Bone marrow (tissue), 2 donors: ENCODE data around the gene DIP2A.
"Not testable (repeated sequence)": the region's sequence is repeated elsewhere in the genome, so short reads cannot be mapped to it uniquely, and the experiment has no call there.

Experiments
- DNase-seq, 2 donors: peaks; one replicate each; lab custom pipeline; 2025; lab: John Stamatoyannopoulos, UW

Gene DIP2A

DNA sequence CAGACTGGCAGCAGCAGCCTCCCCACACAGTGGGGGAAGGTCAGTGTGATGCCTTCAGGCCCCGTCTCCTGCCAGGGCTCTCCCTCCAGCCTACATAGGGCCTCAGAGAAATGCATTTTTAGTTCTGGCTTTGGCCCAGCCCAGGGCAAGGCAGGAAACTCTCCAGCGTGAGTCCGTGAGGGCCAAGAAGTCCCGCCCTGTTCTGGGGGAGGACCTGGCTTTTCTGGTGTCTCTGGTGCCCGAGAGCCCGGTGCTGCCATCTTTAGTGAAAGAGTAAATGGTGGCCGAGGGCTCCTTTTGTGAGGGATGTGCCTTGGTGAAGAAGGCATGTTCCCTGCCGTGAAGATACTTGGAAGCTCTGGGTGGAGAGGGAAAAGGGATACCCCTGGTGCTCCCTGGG is 14.8 kb upstream of the DIP2A start:
- no peak for DNase-seq

DNA sequence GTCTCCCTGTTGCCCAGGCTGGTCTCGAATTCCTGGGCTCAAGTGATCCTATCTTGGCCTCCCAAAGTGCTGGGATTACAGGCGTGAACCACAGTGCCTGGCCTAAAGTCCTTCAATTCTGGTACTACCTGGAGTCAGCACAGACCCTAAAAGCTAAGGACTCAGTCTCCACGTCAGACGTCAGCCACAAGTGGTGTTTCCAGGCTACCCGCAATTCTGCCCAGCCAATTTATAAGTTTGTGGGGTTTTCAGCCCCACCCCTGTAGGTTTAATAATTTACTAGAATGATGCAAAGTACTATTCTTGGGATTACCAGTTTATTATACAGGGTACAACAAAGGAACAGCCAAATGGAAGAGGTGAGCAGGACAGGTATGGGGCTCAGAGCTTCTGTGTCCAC is 10.6 kb upstream of the DIP2A start:
- DNase-seq: no peak

DNA sequence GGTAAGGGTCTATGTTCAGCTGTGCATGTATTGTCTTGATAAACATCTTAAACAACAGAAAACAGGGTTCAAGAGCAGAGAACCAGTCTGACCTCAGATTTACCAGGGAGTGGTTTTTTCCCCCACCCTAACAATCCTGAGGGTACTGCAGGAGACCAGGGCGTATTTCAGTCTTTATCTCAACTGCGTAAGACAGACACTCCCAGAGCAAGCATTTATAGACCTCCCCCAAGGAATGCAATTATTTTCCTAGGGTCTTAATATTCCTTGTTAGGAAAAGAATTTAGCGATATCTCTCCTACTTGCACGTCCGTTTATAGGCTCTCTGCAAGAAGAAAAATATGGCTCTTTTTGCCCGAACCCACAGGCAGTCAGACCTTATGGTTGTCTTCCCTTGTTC is 9.8 kb upstream of the DIP2A start:
- DNase-seq: not testable (repeated sequence)

DNA sequence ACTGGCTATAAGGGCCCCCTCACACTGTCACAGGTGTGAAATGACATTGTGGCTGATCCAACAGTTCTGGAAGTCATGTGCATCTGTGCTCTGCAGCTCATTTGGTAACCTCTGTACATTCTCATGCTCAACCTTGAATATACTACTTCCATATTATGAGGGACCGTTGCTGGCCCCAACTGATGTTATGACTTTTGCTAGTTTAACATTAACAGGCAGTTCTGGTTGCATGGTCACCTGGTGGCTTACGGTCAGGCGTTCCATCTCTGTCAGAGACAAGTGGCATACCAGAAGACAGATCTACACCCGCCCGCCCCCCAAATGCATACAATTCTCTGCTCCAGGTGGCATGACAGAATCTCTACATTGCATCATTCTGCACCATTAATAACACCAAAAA is 6.0 kb upstream of the DIP2A start:
- DNase-seq: no peak

DNA sequence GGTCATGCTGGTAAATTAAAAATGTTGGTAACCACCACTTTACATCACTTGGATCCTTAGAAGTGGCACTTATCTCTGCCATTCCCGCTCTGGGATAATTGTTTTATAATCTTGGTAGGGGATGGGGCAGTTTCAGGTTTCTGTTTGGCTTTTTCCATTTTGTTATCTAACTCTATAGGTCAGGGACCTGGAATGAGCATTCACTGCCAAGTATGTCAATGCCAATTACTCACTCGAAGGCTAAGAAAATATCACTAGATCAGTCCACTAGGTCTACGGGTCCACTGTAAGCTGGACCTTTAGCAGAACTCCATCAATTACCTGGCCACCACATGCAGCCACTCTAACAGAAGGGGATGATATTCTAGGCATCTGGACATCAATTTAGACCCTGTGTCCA is 4.5 kb upstream of the DIP2A start:
- DNase-seq: no peak

DNA sequence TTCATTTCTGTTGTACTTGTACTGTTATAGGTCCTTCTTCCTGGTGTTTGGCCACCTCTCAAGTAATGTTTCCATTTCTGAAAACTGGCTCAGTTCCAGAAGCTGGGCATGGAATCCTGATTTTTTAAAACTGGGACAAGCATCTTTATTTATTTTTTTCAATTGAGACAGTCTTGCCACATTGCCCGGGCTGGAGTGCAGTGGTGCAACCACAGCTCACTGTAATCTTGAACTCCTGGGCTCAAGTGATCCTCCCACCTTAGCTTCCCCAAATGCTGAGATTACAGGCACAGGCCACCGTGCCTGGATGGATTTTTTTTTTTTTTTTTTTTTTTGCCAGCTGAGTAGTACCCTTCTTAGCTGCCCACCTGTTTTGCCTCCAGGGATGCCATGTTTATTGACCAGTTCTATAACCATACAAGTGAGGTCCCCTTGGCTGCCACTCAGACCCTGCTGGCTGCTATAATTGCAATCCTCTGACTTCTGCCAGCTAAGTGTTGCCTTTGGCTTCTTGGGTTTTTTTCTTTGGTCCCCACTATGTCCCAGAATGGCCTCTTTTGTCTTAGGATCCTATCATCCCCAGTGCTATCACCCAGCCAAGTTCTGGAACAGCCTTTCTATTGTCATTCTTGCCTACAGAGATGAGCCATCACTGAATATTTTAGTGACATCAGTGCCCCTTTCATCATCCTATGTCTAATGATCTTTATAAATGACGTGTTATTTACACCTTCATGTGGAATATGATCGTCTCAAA is 3.9 kb upstream of the DIP2A start:
- no peak for DNase-seq

DNA sequence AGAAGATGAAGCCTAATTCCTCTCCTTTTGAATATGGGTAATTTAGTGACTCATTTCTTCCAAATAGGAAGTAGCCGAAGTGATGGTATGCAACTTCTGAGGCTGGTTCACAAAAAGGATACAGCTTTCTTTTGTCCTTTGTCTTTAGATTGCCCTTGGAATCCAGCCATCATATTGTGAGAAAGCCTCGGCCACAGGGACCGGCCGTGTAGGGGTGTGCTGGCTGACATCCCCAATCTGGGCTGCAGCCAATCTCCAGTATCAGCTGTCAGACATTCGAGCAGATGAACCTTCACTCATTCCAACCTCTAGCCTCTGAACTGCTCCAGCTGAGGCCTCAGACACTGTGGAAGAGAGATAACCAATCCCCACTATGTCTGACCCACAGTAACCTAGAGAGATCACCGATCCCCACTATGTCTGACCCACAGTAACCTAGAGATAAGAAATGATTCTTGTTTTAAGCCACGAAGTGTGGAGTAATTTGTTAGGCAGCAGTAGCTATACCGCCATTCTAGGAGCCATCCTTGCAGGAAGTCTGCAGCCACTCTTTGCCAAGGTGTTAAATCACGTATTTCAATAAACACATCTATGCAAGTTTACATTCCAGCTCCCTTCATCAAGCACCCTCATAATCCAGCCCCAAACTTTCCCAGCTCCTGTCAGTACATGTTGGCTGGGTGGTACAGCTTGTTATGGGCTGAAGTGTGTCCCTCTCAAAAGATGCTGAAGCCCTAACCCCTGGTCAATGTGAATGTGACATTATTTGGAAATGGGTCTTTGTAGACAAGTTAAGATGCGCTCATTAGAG is 2.9 kb upstream of the DIP2A start:
- no peak for DNase-seq

DNA sequence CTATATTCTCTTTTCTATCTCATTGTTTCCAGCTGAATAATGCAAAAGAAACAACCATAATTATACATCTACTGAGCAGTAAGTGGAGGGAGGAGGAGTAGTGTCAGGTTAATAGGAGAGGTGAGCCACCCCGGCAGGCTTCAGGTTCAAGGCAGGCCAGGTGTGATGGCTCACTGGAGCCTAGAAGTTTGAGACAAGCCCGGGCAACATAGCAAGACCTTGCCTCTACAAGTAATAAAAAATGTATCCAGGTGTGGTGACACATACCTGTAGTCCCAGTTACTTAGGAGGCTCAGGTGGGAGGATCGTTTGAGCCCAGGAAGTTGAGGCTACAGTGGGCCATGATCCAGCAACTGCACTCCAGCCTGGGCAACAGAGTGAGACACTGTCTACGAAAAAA is 1.9 kb upstream of the DIP2A start:
- DNase-seq: no peak

DNA sequence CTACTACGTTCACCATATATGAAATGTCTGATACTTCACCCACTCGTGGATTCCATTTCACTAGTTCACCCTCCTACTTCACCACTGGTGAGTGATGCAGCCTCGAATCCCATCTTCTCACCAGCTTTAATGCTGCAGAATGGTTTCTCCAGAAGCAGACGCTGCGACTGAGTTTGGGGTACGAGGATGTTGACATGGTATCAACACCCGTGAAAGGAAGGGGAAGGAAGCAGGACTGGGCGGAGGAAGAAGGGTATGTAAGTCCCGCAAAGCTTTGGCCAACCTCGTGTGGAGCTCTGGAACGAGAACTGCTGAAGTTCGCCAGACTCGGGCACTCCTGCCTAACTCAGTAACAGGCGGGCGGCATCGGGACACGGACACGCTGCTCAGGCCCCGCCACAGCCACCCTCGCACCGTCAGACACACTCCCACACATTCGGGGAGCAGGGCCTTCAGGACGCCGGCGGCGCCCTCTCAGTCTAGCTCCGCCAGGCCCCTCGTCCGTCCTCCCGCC is 833 bp upstream of the DIP2A start:
- peak in 1 of 2 donors; percentile 58 for DNase-seq

DNA sequence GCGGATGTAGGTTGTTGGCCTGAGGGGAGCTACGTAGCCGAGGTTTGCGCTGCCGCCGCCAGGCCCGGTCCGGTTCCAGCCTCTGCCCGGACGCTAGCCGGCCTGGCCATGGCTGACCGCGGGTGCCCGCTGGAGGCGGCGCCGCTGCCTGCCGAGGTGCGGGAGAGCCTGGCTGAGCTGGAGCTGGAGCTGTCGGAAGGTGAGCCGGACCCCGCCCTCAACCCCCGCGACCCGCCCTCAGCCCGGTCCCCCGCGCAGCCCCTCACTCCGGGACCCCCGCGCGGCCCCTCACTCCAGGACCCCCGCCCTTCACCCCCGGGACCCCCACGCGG is 299 bp downstream of the DIP2A start:
- DNase-seq: peak in 1 of 2 donors; percentile 72

DNA sequence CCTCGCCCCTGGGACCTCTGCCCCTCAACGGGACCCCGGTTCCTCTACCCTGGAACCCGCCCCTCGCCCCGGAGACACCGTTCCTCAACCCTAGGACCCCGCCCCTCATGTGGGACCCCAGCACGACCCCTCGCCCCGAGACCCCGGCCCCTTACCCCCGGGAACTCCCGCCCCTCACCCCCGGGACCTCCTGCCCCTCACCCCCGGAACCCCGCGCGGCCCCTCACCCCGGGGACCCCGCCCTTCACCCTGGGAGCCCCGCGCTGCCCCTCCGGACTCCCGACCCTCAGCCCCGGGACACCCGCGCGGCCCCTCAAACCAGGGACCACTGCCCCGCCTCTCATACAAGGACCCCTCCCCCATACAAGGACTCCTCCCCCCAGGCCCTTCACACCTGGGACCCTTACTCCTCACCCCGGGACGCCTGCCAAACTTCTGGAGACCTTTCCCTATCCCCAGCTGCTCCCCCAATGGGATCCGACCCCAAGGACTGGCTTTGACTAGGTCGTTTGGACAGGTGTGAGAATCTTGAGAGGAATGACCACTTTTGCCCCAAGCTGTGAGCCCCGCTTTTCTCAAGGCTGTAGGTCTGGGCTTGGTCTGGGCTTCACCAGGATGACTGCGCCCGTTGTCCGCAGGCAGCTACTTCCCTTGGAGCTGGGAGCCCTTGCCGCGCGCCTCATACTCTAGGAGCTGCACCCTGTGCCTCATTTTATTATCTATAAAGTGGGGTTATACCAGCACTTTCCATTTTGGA is 843 bp downstream of the DIP2A start:
- peak in 1 of 2 donors; percentile 5 for DNase-seq

DNA sequence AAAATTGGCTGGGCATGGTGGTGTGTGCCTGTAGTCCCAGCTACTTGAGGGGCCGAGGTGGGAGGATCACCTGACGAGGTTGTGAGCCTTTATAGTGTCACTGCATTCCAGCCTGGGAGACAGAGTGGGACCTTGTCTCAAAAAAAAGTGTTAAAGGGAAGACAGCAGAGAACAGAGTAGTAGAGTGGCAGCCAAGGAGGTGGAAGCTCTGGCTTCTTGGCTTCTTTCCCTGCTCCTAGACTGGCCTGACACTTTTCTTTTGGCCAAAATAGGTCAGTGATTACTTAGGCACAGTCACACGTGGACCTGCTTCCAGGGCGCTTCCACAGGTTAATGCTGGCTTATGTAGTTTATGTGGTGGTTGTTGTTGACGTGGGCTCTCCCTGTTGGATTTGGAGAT is 3.2 kb downstream of the DIP2A start:
- DNase-seq: no peak

DNA sequence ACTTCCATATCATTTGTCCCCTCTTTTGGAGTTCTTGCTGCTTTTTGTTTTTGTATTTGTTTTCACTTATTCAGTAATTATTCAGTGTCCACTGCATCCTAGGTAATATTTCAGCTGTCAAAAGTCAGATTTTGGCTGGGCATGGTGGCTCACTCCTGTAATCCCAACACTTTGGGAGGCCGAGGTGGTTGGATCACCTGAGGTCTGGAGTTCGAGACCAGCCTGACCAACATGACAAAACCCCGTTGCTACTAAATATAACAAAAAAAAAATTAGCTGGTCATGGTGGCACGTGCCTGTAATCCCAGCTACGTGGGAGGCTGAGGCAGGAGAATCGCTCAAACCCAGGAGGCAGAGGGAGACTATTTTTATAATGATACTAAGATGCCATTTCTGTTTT is 6.5 kb downstream of the DIP2A start:
- not testable (repeated sequence) for DNase-seq

DNA sequence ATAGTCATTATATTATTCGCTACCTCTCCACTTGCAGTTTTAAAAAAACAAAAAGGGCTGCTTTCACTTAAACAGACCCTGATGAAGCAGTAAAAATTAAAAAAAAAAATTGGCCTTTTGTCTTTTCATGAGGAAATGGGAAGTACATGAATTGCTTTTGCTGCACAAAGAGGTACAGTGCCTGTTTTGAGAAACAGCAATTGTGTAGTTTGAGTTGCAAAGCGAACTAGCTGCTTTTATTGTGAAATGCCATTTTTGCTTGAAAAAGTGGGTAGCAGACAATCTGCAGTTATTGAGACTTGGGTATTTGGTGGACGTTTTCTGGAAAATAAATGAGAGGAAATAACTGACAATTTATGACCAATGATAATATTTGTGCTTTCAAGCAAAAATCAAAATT is 7.0 kb downstream of the DIP2A start:
- no peak for DNase-seq

DNA sequence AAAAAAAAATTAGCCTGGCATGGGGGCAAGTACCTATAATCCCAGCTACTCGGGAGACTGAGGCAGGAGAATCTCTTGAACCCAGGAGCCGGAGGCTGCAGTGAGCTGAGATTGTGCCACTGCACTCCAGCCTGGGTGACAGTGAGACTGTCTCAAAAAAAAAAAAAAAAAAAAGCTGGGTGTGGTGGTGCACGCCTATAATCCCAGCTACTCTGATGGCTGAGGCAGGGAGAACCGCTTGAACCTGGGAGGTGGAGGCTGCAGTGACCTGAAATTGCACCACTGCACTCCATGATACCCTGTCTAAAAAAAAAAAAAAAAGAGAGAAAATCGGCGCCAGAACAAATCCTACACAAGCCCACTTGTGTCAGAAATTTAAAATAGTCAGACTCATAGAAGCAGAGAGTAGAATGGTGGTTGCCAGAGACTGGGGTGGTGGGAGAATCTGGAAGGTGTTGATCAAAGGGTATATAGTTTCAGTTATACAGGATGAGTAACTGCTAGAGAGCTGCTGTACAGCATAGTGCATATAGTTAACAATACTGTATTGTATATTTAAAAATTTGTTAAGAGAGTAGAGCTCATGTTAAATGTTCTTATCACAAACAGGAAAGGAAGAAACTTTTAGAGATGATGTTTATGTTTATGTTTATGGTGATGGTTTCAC is 9.6 kb downstream of the DIP2A start:
- DNase-seq: no peak

DNA sequence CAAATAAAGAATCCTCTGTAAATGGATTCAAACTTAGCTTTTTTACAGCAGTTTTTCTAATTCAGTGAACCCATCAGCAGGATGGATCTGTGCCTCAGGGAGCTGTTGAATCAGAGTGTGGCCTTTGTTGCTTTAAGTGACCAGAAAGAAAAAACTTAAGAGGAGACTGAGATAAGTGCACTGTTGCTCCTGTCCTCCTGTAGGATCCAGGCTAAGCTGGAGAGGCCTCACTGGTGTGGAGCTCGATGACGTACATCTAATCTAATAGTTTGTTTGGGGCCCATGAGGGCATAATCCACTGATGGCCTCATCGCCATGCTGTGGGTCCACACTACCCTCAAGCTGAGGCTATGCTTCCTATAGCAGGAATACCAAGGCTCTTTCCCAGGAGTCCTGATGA is 10.6 kb downstream of the DIP2A start:
- no peak for DNase-seq

DNA sequence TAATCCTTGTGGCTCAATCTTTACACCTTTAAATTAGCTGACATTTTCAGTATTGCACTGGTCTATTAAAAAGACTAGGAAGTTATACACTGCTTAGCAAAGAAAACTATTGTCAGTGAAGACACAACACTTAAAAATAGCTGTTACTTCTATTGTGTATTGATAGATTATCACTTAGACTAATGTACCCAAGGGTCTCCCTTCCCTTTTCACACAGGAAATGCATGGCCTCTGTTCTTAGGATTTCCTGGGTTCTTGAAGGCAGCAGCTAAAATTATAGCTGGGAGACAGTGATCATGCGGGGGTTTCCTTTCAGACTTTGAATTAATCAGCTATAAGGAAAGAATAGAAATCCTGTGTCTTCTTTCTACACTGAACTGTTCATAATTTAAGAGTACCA is 12.8 kb downstream of the DIP2A start:
- DNase-seq: no peak

DNA sequence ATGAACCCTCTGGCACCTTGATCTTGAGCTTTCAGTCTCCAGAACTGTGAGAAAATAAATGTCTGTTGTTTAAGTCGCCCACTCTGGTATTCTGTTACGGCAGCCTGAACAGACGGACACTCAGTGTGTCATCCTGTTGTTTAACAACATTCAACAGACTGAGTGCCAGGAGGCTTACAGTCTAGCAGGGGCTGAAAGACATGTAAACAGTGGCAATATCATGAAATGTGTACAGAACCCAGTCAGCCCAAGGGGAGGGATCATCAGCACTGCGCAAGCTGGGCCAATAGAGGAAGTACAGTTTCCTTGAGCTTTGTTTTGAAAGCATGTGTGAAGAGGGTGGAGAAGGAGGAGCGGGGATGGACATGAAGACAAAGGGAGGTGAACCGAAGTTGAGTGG is 13.6 kb downstream of the DIP2A start:
- DNase-seq: peak; percentile 14 to 64

DNA sequence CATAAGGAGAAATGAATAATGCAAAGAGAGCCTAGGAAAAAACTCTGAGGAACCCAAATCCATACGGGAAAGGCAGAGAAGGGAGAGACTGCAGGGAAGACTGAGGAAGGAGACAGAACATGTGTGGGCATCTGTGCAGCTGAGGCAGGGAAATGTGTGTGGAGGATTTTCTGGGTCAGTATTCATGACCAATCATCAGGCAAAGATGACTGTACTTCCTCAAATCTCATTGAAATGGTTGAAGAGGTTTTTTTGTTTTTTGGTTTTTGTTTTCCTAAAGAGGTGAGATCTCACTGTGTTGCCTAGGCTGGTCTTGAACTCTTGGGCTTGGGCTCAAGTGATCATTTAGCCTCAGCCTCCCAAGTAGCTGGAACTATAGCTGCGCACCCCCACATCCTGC is 15.7 kb downstream of the DIP2A start:
- DNase-seq: no peak

DNA sequence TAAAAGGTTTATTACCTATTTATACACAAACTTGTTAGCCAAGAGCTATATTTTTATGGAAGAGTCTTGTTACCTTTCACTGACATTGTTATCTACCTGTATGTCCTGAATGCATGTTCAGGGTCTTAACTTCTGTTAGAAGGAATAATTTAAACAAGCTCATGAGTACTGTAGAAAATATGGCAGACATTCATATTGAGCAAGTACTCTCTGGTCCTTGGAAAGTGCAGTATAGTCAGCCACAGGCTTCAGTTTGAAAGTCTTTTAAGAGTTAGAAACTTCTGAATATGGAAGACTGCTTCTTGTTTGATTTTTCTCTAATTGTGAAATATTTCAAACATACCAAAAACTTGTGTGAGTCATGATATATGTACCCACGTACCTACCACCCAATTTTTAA is 16.6 kb downstream of the DIP2A start:
- no peak for DNase-seq

DNA sequence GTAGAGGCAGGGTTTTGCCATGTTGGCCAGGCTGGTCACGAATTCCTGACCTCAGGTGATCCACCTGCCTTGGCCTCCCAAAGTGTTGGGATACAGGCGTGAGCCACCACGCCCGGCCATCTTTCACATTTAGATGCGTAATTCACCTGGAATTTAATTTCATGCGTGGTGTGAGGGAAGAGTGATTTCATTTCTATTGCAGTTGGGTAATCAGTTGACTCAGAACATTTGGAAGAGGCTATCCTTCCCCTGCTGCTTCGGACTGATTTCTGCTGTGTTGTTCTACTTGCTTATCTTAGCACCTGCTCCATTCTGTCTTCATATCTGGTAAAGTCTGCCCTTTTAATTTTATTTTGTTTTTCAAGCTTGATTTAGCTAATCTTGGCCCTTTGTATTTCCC is 19.1 kb downstream of the DIP2A start:
- no peak for DNase-seq

DNA sequence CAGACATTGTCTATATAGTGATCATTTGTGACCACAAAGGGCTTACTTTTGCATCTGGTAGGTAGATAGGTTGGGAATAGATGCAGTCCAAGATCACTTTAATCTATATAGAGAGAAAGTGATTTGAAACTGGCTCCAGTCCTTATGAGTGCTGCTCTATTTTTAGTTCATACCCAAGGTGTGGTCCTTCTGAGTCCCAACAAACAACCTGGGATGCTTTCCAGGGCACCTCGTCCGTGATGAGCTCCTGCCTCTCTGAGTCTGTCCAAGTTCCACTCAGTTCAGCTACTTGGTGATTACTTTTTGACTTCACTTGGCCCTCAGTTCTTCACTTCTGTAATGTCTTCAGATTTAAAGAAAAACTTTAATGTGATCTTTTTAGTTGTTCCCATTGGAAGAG is 20.2 kb downstream of the DIP2A start:
- no peak for DNase-seq
